Activated CD4-positive, alpha-beta T cell treated with anti-CD3 and anti-CD28 coated beads, Interleukin-2, amount 10 ng/mL, durations not matched to agents 7 days and 5 days (primary cell): ENCODE data around the gene VOPP1. TPM values are rescaled to one million over a fixed set of nuclear protein-coding genes. Genes with fewer than 3 reads are reported as not detected.

Experiments used
- CTCF ChIA-PET: fragments of 350-600 bp; sonication (Branson Sonifier 250); formaldehyde crosslinking; loops from one replicate; lab custom pipeline; 2021; ENCODE audit warnings: antibody characterized with exemption; lab: Charles Lee
- POLR2A ChIA-PET: fragments of 350-600 bp; sonication (Branson Sonifier 250); formaldehyde crosslinking; loops from one replicate; lab custom pipeline; 2021; ENCODE audit warnings: antibody characterized with exemption; lab: Charles Lee
- DNase-seq: peaks from one replicate; pipeline ENCODE4 v3.0.0-alpha.2; 2020
- H3K27ac Mint-ChIP-seq: one replicate; pipeline ENCODE4 v1.8.0; 2021; ENCODE audit warnings: mild to moderate bottlenecking, moderate library complexity, mixed read lengths
- H3K27me3 Mint-ChIP-seq: one replicate; pipeline ENCODE4 v1.8.0; 2021; ENCODE audit warnings: mixed read lengths
- H3K36me3 Mint-ChIP-seq: one replicate; pipeline ENCODE4 v1.8.0; 2021; ENCODE audit warnings: low read depth, mixed read lengths
- H3K4me1 Mint-ChIP-seq: one replicate; pipeline ENCODE4 v1.8.0; 2021; ENCODE audit warnings: mixed read lengths
- H3K4me3 Mint-ChIP-seq: one replicate; pipeline ENCODE4 v1.8.0; 2021; ENCODE audit warnings: mild to moderate bottlenecking, moderate library complexity, mixed read lengths
- H3K9me3 Mint-ChIP-seq: one replicate; pipeline ENCODE4 v1.8.0; 2021; ENCODE audit warnings: mixed read lengths
- total RNA-seq, 2 experiments: library from RNA; stranded (reverse); gene quantifications; one replicate each; pipeline ENCODE4 v1.2.3, GENCODE V29; 2021

The VOPP1 gene
- total RNA-seq, 2 experiments from 2014 or later, result 74.5 to 77.2 TPM

GRCh38 chr7:55558962-55559920, 13.1 kb downstream of the VOPP1 start:
- H3K4me1 Mint-ChIP-seq, result peaks cover 67% of the 10 kb centered on the region
- DNase-seq, result no peak
- H3K27ac Mint-ChIP-seq, result no peak overlapping the region
- ChIA-PET CTCF (interaction anchor here (1.0 to 2.1 kb wide), 3 partner anchors 9 to 16 kb away, joined by 3 to 5 read pairs (median 4); no protein-coding TSS in a partner anchor), POLR2A (interaction anchor here (0.6 kb wide), 1 partner anchor 412 kb away, joined by 3 read pairs; no protein-coding TSS in a partner anchor)
- H3K9me3 Mint-ChIP-seq, result no peaks in the 10 kb centered on the region
- no peaks in the 10 kb centered on the region for H3K27me3 Mint-ChIP-seq
- no peak overlapping the region for H3K4me3 Mint-ChIP-seq
- H3K36me3 Mint-ChIP-seq, result peaks cover 33% of the 10 kb centered on the region

- peaks cover 39% of the 10 kb centered on the region for H3K36me3 Mint-ChIP-seq
- no peak overlapping the region for H3K27ac Mint-ChIP-seq
- H3K4me1 Mint-ChIP-seq, result peaks cover 76% of the 10 kb centered on the region
- no peaks in the 10 kb centered on the region for H3K9me3 Mint-ChIP-seq
- no peak for DNase-seq
- no peak overlapping the region for H3K4me3 Mint-ChIP-seq
- ChIA-PET POLR2A (interaction anchor here (0.7 kb wide), 1 partner anchor 16 kb away, joined by 3 read pairs; no protein-coding TSS in a partner anchor), CTCF (interaction anchor here (0.8 to 1.4 kb wide), 2 partner anchors 22 to 57 kb away, joined by 4 to 5 read pairs; no protein-coding TSS in a partner anchor)
- no peaks in the 10 kb centered on the region for H3K27me3 Mint-ChIP-seq
Measured at GRCh38 chr7:55557666-55558188, 14.6 kb downstream of the VOPP1 start.

GRCh38 chr7:55556492-55556891, 15.8 kb downstream of the VOPP1 start:
- peaks cover 75% of the 10 kb centered on the region for H3K4me1 Mint-ChIP-seq
- H3K36me3 Mint-ChIP-seq, result peaks cover 32% of the 10 kb centered on the region
- H3K4me3 Mint-ChIP-seq, result no peak overlapping the region
- no peaks in the 10 kb centered on the region for H3K27me3 Mint-ChIP-seq
- DNase-seq, result no peak
- no peak overlapping the region for H3K27ac Mint-ChIP-seq
- ChIA-PET CTCF (interaction anchor here (0.5 to 1.5 kb wide), 2 partner anchors 15 to 460 kb away, joined by 4 read pairs; no protein-coding TSS in a partner anchor), POLR2A (interaction anchor here (0.6 kb wide), 1 partner anchor 104 kb away, joined by 8 read pairs; no protein-coding TSS in a partner anchor)
- no peaks in the 10 kb centered on the region for H3K9me3 Mint-ChIP-seq

- no peak for DNase-seq
- ChIA-PET CTCF (interaction anchor here (0.5 to 2.0 kb wide), 5 partner anchors 8 to 460 kb away, joined by 3 to 5 read pairs (median 4); no protein-coding TSS in a partner anchor), POLR2A (no interaction called here)
- Mint-ChIP-seq H3K36me3 (peaks cover 32% of the 10 kb centered on the region), H3K9me3 (no peaks in the 10 kb centered on the region), H3K27me3 (no peaks in the 10 kb centered on the region), H3K4me1 (peaks cover 76% of the 10 kb centered on the region), H3K27ac (no peak overlapping the region), H3K4me3 (no peak overlapping the region)
Measured at GRCh38 chr7:55556031-55556430, 16.3 kb downstream of the VOPP1 start.

- Mint-ChIP-seq H3K27ac (no peak overlapping the region), H3K4me1 (peaks cover 74% of the 10 kb centered on the region), H3K27me3 (no peaks in the 10 kb centered on the region), H3K36me3 (peaks cover 29% of the 10 kb centered on the region), H3K9me3 (no peaks in the 10 kb centered on the region), H3K4me3 (no peak overlapping the region)
- ChIA-PET CTCF (interaction anchor here (0.6 to 2.0 kb wide), 4 partner anchors 9 to 23 kb away, joined by 3 to 5 read pairs (median 4); no protein-coding TSS in a partner anchor), POLR2A (no interaction called here)
- DNase-seq, result no peak
Measured at GRCh38 chr7:55555160-55555559, 17.1 kb downstream of the VOPP1 start.

GRCh38 chr7:55554038-55554437, 18.3 kb downstream of the VOPP1 start:
- CTCF ChIA-PET, result interaction anchor here (0.6 to 2.0 kb wide), 4 partner anchors 16 to 196 kb away, joined by 3 to 5 read pairs (median 3); no protein-coding TSS in a partner anchor
- H3K4me3 Mint-ChIP-seq, result no peak overlapping the region
- POLR2A ChIA-PET, result no interaction called here

GRCh38 chr7:55553024-55553345, 19.3 kb downstream of the VOPP1 start:
- CTCF ChIA-PET, result interaction anchor here (1.5 kb wide), 1 partner anchor 19 kb away, joined by 6 read pairs; no protein-coding TSS in a partner anchor
- Mint-ChIP-seq H3K4me3 (no peak overlapping the region), H3K36me3 (peaks cover 31% of the 10 kb centered on the region), H3K27me3 (no peaks in the 10 kb centered on the region), H3K9me3 (no peaks in the 10 kb centered on the region), H3K27ac (no peak overlapping the region), H3K4me1 (peaks cover 75% of the 10 kb centered on the region)
- POLR2A ChIA-PET, result no interaction called here
- DNase-seq, result no peak

More at GRCh38 chr7:55554038-55554437, 18.3 kb downstream of the VOPP1 start:
- Mint-ChIP-seq H3K4me1 (peaks cover 71% of the 10 kb centered on the region), H3K27ac (no peak overlapping the region), H3K27me3 (no peaks in the 10 kb centered on the region), H3K36me3 (peaks cover 31% of the 10 kb centered on the region), H3K9me3 (no peaks in the 10 kb centered on the region)
- no peak for DNase-seq

- Mint-ChIP-seq H3K4me1 (peaks cover 75% of the 10 kb centered on the region), H3K36me3 (peaks cover 31% of the 10 kb centered on the region), H3K27ac (no peak overlapping the region), H3K4me3 (no peak overlapping the region), H3K27me3 (no peaks in the 10 kb centered on the region), H3K9me3 (no peaks in the 10 kb centered on the region)
- ChIA-PET POLR2A (no interaction called here), CTCF (interaction anchor here (0.7 to 1.5 kb wide), 2 partner anchors 13 to 18 kb away, joined by 3 to 6 read pairs; no protein-coding TSS in a partner anchor)
- DNase-seq, result no peak
Measured at GRCh38 chr7:55552320-55553023, 19.8 kb downstream of the VOPP1 start.

- POLR2A ChIA-PET, result no interaction called here
- DNase-seq, result no peak
Measured at GRCh38 chr7:55550841-55551537, 21.3 kb downstream of the VOPP1 start.

GRCh38 chr7:55550010-55550663, 22.2 kb downstream of the VOPP1 start:
- H3K27ac Mint-ChIP-seq, result no peak overlapping the region
- no peak overlapping the region for H3K4me3 Mint-ChIP-seq
- H3K36me3 Mint-ChIP-seq, result peaks cover 23% of the 10 kb centered on the region
- no peaks in the 10 kb centered on the region for H3K27me3 Mint-ChIP-seq
- ChIA-PET POLR2A (no interaction called here), CTCF (interaction anchor here (1.0 to 2.1 kb wide), 2 partner anchors 11 to 19 kb away, joined by 7 read pairs; no protein-coding TSS in a partner anchor)
- H3K4me1 Mint-ChIP-seq, result peaks cover 70% of the 10 kb centered on the region
- H3K9me3 Mint-ChIP-seq, result no peaks in the 10 kb centered on the region
- DNase-seq, result no peak

More at GRCh38 chr7:55550841-55551537, 21.3 kb downstream of the VOPP1 start:
- Mint-ChIP-seq H3K36me3 (peaks cover 31% of the 10 kb centered on the region), H3K9me3 (no peaks in the 10 kb centered on the region), H3K27ac (no peak overlapping the region), H3K4me1 (peaks cover 74% of the 10 kb centered on the region), H3K27me3 (no peaks in the 10 kb centered on the region), H3K4me3 (no peak overlapping the region)
- CTCF ChIA-PET, result no interaction called here

GRCh38 chr7:55549457-55549856, 22.8 kb downstream of the VOPP1 start:
- Mint-ChIP-seq H3K9me3 (no peaks in the 10 kb centered on the region), H3K27me3 (no peaks in the 10 kb centered on the region), H3K4me3 (no peak overlapping the region), H3K4me1 (peaks cover 67% of the 10 kb centered on the region), H3K27ac (no peak overlapping the region), H3K36me3 (peaks cover 21% of the 10 kb centered on the region)
- CTCF ChIA-PET, result interaction anchor here (1.0 to 2.1 kb wide), 2 partner anchors 11 to 18 kb away, joined by 7 read pairs; no protein-coding TSS in a partner anchor
- POLR2A ChIA-PET, result no interaction called here
- no peak for DNase-seq
